HL-60 (cell line): ENCODE measurements around the gene NLRP3.

Source experiments
- DNase-seq, 2 experiments: peaks; one replicate each; pipeline ENCODE4 v3.0.0-alpha.2; 2010 to 2020; ENCODE audit warnings: low read depth in 1 of 2, low spot score in 1 of 2
- H3K27ac ChIP-seq: fragments of 250-450 bp; sonication (Bioruptor Pico); replicated peaks from 2 replicates; pipeline ENCODE4 v1.5.1; 2020; ENCODE audit warnings: mild to moderate bottlenecking, moderate library complexity
- H3K27me3 ChIP-seq: fragments of 250-450 bp; sonication (Bioruptor Pico); 2 replicates; pipeline ENCODE4 v1.5.1; 2021; ENCODE audit warnings: mild to moderate bottlenecking, moderate library complexity; ENCODE audit not compliant: insufficient read depth, poor library complexity, severe bottlenecking
- H3K4me3 ChIP-seq: replicated peaks from 2 replicates; pipeline ENCODE4 v1.5.1; 2011; ENCODE audit warnings: mild to moderate bottlenecking, control low read depth, low read length; ENCODE audit not compliant: insufficient read depth
- GABPA ChIP-seq: IDR thresholded peaks from 2 replicates; pipeline ENCODE4 v1.6.1; 2012; ENCODE audit warnings: low read depth
- POLR2AphosphoS5 ChIP-seq: IDR thresholded peaks from 2 replicates; pipeline ENCODE4 v1.6.1; 2012; ENCODE audit warnings: low read depth
- SPI1 ChIP-seq: IDR thresholded peaks from 2 replicates; pipeline ENCODE4 v1.6.1; 2012; ENCODE audit warnings: low read depth, mild to moderate bottlenecking, borderline replicate concordance
- TF ChIP-seq, protein P1 (sequence below): IDR thresholded peaks from 2 replicates; pipeline ENCODE4 v1.6.1; 2012; ENCODE audit warnings: low read depth; ENCODE audit not compliant: insufficient replicate concordance
- TF ChIP-seq, protein P2 (sequence below): IDR thresholded peaks from one replicate; pipeline ENCODE4 v1.5.1; 2011; ENCODE audit warnings: low read length, control low read depth, inconsistent platforms; ENCODE audit not compliant: insufficient read depth

NLRP3 gene

DNA sequence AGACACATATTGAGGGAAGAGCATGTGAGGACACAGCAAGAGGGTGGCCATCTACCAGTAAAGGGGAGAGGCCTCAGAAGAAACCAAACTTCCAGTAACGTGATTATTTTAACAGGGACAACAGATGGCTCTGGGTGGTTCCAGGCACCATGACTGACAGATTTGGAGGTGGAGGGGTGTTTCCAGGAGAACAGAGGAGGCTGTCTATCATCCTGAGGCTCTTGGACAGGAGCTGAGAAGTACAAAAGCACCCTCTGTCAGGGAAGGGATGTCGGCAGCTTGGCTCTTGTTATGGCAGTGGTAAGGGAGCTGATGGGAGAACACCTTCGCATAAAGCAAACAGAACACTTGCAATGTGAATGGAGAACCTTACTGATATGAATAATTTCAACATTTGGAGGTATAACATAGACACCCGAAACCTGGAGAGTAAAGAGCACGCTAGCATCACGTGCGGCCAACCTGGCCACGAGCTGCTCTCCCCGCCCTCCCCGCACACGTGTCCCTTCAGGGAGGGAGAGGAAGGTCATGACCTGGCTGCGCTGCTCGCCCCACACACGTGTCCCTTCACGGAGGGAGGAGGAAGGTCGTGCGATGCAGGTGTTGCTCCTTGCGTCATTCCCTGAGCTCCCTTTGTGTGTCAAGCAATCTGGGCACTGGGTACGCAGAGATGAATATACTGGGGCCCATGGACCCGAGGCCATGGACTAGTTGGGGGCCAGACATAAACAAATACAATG lies 37.5 kb upstream of the NLRP3 start:
- TF ChIP-seq POLR2AphosphoS5: no peak
- TF ChIP-seq, protein P1, sequence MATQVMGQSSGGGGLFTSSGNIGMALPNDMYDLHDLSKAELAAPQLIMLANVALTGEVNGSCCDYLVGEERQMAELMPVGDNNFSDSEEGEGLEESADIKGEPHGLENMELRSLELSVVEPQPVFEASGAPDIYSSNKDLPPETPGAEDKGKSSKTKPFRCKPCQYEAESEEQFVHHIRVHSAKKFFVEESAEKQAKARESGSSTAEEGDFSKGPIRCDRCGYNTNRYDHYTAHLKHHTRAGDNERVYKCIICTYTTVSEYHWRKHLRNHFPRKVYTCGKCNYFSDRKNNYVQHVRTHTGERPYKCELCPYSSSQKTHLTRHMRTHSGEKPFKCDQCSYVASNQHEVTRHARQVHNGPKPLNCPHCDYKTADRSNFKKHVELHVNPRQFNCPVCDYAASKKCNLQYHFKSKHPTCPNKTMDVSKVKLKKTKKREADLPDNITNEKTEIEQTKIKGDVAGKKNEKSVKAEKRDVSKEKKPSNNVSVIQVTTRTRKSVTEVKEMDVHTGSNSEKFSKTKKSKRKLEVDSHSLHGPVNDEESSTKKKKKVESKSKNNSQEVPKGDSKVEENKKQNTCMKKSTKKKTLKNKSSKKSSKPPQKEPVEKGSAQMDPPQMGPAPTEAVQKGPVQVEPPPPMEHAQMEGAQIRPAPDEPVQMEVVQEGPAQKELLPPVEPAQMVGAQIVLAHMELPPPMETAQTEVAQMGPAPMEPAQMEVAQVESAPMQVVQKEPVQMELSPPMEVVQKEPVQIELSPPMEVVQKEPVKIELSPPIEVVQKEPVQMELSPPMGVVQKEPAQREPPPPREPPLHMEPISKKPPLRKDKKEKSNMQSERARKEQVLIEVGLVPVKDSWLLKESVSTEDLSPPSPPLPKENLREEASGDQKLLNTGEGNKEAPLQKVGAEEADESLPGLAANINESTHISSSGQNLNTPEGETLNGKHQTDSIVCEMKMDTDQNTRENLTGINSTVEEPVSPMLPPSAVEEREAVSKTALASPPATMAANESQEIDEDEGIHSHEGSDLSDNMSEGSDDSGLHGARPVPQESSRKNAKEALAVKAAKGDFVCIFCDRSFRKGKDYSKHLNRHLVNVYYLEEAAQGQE: no peak
- TF ChIP-seq, protein P2, sequence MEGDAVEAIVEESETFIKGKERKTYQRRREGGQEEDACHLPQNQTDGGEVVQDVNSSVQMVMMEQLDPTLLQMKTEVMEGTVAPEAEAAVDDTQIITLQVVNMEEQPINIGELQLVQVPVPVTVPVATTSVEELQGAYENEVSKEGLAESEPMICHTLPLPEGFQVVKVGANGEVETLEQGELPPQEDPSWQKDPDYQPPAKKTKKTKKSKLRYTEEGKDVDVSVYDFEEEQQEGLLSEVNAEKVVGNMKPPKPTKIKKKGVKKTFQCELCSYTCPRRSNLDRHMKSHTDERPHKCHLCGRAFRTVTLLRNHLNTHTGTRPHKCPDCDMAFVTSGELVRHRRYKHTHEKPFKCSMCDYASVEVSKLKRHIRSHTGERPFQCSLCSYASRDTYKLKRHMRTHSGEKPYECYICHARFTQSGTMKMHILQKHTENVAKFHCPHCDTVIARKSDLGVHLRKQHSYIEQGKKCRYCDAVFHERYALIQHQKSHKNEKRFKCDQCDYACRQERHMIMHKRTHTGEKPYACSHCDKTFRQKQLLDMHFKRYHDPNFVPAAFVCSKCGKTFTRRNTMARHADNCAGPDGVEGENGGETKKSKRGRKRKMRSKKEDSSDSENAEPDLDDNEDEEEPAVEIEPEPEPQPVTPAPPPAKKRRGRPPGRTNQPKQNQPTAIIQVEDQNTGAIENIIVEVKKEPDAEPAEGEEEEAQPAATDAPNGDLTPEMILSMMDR: no peak
- TF ChIP-seq GABPA: no peak
- TF ChIP-seq SPI1: no peak
- Histone ChIP-seq H3K27ac (no peak overlapping the region), H3K4me3 (no peak overlapping the region), H3K27me3 (no peaks in the 10 kb centered on the region)
- no peak for DNase-seq

DNA sequence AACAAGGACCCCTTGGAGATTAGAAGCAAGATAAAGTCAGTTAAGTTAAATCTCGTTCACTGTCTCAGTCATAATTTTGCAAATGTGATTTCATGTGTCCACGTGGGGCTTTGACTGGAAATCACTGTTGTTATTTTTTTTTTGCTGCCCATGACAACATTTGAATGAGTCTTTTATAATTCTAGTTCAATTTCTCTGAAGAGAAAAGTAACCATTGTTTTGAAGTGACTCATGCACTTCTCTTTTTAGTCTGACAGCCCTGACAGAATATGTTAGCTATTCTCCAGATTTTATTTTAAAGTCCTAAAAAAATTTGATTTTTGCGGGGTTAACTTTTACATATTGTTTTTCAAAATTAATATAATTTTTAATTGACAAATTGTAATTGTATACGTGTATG lies 30.7 kb upstream of the NLRP3 start:
- no peak overlapping the region for H3K4me3 ChIP-seq
- TF ChIP-seq SPI1: no peak
- no peak for TF ChIP-seq GABPA
- TF ChIP-seq POLR2AphosphoS5: no peak
- TF ChIP-seq, protein P1: no peak
- TF ChIP-seq, protein P2: no peak
- H3K27ac ChIP-seq: no peak overlapping the region
- DNase-seq: no peak
- no peaks in the 10 kb centered on the region for H3K27me3 ChIP-seq

DNA sequence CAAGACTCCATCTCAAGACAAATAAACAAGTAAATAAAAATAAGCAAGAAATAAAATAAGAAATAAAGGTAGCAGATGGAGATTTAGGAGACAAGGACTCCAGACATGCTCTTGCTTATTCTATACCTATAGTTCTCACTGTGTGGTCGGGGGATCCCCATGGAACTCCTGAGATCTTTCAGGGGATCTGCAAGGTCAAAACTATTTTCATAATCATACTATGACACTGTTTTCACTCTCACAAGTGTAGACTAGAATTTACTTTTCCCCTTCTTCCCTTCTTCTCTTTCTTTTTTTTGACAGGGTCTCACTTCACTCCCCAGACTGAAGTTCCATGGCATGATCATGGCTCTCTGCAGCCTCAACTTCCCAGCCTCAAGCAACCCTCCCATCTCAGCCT lies 29.8 kb upstream of the NLRP3 start:
- TF ChIP-seq, protein P1: no peak
- TF ChIP-seq, protein P2: no peak
- TF ChIP-seq SPI1 (no peak), GABPA (no peak), POLR2AphosphoS5 (no peak)
- DNase-seq: no peak
- no peak overlapping the region for H3K27ac ChIP-seq
- no peak overlapping the region for H3K4me3 ChIP-seq
- H3K27me3 ChIP-seq: no peaks in the 10 kb centered on the region
